AG04450 (cell line): ENCODE results near the gene PRRG2. TPM values are rescaled to one million over a fixed set of nuclear protein-coding genes. Genes with fewer than 3 reads are reported as not detected.
"Not testable (repeated sequence)": the region's sequence is repeated elsewhere in the genome, so short reads cannot be mapped to it uniquely, and the experiment has no call there.

Source experiments
- CTCF ChIA-PET: fragments of 300-600, 350-600 bp; formaldehyde crosslinking; extraction: SDS; loops from one replicate; lab custom pipeline; 2022; ENCODE audit warnings: antibody characterized with exemption, inconsistent platforms; lab: Charles Lee
- POLR2A ChIA-PET: fragments of 350-600 bp; formaldehyde crosslinking; extraction: SDS; loops from one replicate; lab custom pipeline; 2021; ENCODE audit warnings: antibody characterized with exemption, inconsistent platforms; lab: Yijun Ruan, JAX
- DNase-seq: peaks from one replicate; pipeline ENCODE4 v3.0.0-alpha.2; 2011; ENCODE audit warnings: low read depth, low spot score
- H3K27ac ChIP-seq: one replicate; pipeline ENCODE4 v1.5.1; 2012; ENCODE audit warnings: low read depth, low read length, control low read depth
- H3K27me3 ChIP-seq: one replicate; pipeline ENCODE4 v1.6.0; 2012; ENCODE audit warnings: low read length; ENCODE audit not compliant: control insufficient read depth, insufficient read depth
- H3K4me3 ChIP-seq: 2 replicates; pipeline ENCODE4 v1.5.1; 2011; ENCODE audit warnings: mild to moderate bottlenecking, low read depth, low read length, control low read depth
- H3K9me3 ChIP-seq: 2 replicates; pipeline ENCODE4 v1.5.1; 2012; ENCODE audit warnings: low read length; ENCODE audit not compliant: control insufficient read depth, insufficient read depth
- polyA plus RNA-seq: library from polyadenylated mRNA; depleted of rRNA; stranded (reverse); fragments of >200 nt; gene quantifications from 2 replicates; pipeline ENCODE4 v1.2.3, GENCODE V29; 2011
- TF ChIP-seq, protein P1 (sequence below): IDR thresholded peaks from 2 replicates; pipeline ENCODE4 v1.5.1; 2011; ENCODE audit warnings: low read depth, low read length, control low read depth, inconsistent platforms

The PRRG2 gene
- polyA plus RNA-seq, 1 experiment = 0.35 TPM

DNA sequence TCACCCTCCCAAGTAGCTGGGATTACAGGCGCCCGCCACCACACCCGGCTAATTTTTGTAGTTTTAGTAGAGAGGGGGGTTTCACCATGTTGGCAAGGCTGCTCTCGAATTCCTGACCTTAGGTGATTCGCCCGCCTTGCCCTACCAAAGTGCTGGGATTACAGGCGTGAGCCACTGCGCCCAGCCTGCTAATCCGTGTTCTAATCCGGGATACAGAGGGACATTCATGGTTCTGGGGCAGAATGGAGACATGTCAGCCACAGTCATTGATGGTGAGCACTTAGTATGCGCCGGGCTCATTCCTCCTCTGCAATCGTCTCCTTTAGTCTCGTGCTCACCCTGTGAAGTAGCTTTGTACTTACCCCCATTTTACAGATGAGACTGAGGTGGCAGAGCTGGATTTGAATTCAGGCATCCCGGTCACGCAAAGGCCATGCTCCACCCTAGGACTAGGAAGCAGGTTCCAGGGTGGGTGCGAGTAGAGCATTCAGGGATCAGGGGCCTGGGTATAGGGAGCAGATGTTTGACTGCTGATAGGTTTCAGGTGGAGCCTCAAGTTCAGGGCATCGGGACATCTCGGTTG lies 50.6 kb downstream of the PRRG2 start:
- ChIA-PET CTCF (no interaction called here), POLR2A (interaction anchor here (0.6 to 1.2 kb wide), 2 partner anchors 10 to 777 kb away, joined by 5 to 9 read pairs; partner anchors contain the start of gene SCAF1)
- Histone ChIP-seq H3K4me3 (no peak overlapping the region), H3K27ac (no peak overlapping the region), H3K27me3 (no peaks in the 10 kb centered on the region), H3K9me3 (no peaks in the 10 kb centered on the region)
- TF ChIP-seq, protein P1, sequence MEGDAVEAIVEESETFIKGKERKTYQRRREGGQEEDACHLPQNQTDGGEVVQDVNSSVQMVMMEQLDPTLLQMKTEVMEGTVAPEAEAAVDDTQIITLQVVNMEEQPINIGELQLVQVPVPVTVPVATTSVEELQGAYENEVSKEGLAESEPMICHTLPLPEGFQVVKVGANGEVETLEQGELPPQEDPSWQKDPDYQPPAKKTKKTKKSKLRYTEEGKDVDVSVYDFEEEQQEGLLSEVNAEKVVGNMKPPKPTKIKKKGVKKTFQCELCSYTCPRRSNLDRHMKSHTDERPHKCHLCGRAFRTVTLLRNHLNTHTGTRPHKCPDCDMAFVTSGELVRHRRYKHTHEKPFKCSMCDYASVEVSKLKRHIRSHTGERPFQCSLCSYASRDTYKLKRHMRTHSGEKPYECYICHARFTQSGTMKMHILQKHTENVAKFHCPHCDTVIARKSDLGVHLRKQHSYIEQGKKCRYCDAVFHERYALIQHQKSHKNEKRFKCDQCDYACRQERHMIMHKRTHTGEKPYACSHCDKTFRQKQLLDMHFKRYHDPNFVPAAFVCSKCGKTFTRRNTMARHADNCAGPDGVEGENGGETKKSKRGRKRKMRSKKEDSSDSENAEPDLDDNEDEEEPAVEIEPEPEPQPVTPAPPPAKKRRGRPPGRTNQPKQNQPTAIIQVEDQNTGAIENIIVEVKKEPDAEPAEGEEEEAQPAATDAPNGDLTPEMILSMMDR = no peak
- DNase-seq = no peak

DNA sequence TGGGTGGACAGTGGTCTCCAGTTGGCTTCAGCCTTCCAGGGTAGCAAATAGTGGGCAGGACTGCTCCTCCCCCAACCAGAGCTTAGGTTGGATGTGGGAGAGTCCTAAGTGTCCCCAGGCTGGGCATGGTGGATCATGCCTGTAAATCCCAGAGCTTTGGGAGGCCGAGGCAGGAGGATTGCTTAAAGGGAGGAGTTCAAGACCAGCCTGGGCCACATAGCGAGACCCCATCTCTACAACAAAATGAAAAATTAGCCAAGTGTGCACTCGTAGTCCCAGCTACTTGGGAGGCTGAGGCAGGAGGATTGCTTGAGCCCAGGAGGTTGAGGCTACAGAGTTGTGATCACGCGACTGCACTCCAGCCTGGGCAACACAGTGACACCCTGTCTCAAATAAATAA lies 51.5 kb downstream of the PRRG2 start:
- no peak for DNase-seq
- ChIA-PET CTCF (no interaction called here), POLR2A (no interaction called here)
- no peaks in the 10 kb centered on the region for H3K9me3 ChIP-seq
- no peaks in the 10 kb centered on the region for H3K27me3 ChIP-seq
- TF ChIP-seq, protein P1 = no peak
- no peak overlapping the region for H3K27ac ChIP-seq
- no peak overlapping the region for H3K4me3 ChIP-seq

DNA sequence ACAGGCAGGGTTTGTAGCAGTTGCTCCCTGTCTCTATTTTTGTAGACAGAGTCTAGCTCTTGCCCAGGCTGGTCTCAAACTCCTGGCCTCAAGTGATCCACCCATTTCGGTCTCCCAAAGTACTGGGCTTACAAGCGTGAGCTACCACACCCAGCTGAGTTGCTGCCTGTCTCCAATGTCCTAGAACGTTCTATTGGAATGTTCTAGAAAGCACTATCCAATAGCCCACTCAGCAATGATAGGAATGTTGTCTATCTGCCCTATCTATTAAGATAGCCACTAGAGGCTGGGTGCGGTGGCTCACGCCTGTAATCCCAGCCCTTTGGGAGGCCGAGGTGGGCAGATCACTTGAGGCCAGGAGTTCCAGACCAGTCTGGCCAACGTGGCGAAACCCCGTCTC lies 52.2 kb downstream of the PRRG2 start:
- H3K27me3 ChIP-seq, CTCF ChIA-PET, POLR2A ChIA-PET, H3K4me3 ChIP-seq, H3K27ac ChIP-seq, DNase-seq, H3K9me3 ChIP-seq: not testable (repeated sequence)

DNA sequence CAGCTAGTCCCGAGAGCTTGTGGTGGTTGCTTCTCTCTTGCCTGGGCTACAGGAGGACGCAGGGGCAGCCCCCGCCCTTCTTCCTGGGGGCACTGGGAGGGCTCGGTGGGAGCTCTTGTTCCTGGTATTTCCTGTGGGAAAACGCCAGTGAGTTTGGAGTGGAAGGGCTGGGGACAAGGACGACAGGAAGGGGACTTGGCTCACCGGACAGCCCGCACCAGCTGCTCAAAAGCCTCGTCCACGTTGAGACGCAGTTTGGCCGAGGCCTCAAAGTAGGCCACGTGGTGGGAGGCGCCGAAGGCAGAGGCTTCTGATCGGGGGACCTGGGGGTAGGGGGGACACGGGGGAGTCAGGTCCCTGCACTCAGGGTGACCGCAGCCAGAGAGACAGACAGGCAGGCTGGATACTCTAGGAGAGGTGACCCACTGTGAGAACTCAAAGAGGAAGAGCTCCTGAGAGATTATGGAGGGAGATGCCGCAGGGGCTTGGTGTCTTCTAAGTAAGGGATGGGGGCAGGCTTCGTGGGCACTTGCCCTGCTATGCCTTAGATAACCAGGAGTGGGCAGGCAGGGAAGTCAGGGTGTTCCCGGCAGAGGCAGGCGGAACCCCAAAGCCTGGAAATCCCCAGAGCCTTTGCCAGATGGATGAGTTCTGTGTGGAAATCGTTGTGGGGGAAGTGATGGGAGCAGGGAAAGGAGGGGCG lies 54.6 kb downstream of the PRRG2 start:
- ChIA-PET CTCF (interaction anchor here (0.5 kb wide), 1 partner anchor 157 kb away, joined by 5 read pairs; no protein-coding TSS in a partner anchor), POLR2A (interaction anchor here (0.5 to 0.9 kb wide), 2 partner anchors 29 to 47 kb away, joined by 4 to 6 read pairs; no protein-coding TSS in a partner anchor)
- no peak overlapping the region for H3K4me3 ChIP-seq
- H3K27me3 ChIP-seq = no peaks in the 10 kb centered on the region
- H3K9me3 ChIP-seq = no peaks in the 10 kb centered on the region
- no peak overlapping the region for H3K27ac ChIP-seq
- TF ChIP-seq, protein P1 = peak; percentile 24; the same call in 1 of the 2 replicates
- no peak for DNase-seq

DNA sequence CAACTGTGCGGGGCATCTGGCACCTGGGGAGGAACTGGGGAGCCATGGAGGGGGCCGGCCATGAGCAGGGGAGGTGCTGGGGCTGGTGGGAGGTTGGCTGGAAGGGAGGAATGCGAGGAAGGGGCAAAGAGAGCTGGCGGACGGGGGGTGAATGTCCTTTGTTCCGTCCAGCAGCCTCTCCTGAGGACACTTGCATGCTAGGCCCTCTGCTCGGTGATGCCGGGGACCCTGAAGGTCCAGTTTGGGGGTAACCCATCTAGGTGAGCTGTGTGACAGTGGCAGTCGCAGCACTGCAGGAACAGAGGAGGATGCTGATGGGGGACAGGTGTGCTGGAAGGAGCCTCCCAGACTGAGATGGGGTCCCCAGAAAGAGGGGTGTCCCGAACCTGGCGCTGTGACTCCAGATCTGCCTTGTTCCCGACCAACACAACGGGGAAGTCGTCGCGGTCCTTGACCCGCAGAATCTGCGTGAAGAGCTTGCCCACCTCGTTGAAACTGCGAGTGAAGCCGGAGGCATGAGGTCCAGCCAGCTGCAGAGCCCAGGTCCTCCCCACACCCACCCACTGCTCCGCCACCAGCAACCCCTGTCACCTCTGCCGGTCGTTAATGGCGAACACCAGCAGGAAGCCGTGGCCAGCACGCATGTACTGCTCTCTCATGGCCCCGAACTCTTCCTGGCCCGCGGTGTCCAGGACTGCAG lies 55.3 kb downstream of the PRRG2 start:
- CTCF ChIA-PET = no interaction called here
- no peak for DNase-seq
- TF ChIP-seq, protein P1 = no peak
- H3K27ac ChIP-seq = peak overlapping the region; percentile 11
- no peaks in the 10 kb centered on the region for H3K27me3 ChIP-seq
- H3K4me3 ChIP-seq = no peak overlapping the region
- POLR2A ChIA-PET = no interaction called here
- no peaks in the 10 kb centered on the region for H3K9me3 ChIP-seq
